HuH-7.5 (cell line): ENCODE data around the gene AFF4.

Source experiments
- DNase-seq: peaks from one replicate; pipeline ENCODE4 v3.0.0; 2011; ENCODE audit warnings: low spot score

Gene AFF4

DNA sequence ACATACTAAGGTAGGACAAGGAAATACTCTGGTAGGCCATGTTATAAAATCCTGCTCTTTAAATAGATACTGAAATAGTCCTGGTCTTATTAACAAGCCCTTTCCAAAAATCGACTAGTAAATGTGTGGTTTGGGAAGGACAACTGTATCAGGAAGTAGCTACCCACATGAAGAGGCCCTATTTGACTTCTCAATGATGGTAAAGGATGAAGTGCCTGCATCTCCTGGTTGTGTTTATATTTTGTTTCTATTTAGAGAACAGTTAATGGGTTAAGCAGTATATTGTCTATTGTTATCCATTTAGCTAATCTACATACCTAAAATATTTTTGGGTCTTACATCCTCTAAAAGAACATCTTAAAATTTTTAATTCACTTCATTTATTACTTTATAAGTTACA lies 109.6 kb downstream of the AFF4 start:
- no peak for DNase-seq

DNA sequence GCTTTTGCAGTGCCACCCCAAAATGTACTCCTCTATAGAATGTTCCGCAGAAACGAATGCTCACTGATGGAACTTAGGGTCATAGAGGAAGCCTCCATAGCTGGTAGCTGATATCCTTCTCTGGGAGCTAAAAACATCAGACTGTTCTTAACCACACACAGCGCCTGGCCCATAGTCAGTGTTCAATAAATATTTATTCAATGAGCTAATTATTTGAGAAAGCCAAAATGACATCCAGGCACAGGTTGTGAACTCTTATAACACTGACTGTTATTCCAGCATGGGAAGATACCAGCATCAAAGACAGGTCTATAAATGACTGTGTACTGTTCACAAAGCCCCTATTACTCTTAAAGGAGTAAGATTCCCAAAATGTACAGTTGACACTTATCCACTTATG lies 110.1 kb downstream of the AFF4 start:
- DNase-seq: no peak

DNA sequence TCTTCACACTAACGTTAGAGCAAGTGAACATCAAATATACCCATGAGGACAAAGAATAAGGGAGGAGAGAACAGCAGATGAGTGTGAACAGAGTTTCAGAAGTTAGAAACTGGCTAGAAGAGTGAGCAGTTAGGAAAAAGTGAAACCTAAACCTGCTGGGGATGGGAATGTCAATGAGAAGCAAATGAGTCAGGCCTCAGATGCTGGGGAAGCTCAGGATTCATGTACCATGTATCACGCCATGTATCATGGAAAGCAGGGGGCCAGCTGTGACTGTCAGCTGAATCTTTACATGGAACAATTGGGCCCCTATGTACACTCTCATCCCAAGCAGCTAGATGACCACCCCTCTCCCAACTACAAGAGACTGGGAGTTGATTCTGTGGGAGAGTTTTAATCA lies 113.4 kb downstream of the AFF4 start:
- no peak for DNase-seq

GRCh38 chr5:132849347-132849746 lies 114.1 kb downstream of the AFF4 start:
- no peak for DNase-seq

DNA sequence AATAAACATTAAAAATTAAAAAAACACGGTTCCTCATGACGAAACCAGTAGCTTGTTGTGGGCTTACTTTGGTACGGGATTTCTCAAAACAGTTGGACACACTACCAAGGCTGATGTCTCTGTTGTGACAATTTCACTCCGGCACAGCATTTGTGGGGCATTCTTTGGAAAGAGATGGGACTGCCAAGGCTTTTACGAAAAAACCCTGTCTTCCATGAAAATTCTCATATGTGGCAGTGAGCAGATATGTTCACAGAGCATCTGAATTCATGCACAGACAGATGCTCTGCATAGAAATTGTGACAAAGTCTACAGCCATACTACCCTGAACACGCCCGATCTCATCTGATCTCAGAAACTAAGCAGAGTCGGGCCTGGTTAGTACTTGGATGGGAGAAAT lies 115.2 kb downstream of the AFF4 start:
- DNase-seq: no peak

GRCh38 chr5:132841305-132841704 lies 122.1 kb downstream of the AFF4 start:
- no peak for DNase-seq

- DNase-seq: no peak
Observed at GRCh38 chr5:132840896-132841295, 122.5 kb downstream of the AFF4 start.

GRCh38 chr5:132840313-132840712 lies 123.1 kb downstream of the AFF4 start:
- DNase-seq: no peak

DNA sequence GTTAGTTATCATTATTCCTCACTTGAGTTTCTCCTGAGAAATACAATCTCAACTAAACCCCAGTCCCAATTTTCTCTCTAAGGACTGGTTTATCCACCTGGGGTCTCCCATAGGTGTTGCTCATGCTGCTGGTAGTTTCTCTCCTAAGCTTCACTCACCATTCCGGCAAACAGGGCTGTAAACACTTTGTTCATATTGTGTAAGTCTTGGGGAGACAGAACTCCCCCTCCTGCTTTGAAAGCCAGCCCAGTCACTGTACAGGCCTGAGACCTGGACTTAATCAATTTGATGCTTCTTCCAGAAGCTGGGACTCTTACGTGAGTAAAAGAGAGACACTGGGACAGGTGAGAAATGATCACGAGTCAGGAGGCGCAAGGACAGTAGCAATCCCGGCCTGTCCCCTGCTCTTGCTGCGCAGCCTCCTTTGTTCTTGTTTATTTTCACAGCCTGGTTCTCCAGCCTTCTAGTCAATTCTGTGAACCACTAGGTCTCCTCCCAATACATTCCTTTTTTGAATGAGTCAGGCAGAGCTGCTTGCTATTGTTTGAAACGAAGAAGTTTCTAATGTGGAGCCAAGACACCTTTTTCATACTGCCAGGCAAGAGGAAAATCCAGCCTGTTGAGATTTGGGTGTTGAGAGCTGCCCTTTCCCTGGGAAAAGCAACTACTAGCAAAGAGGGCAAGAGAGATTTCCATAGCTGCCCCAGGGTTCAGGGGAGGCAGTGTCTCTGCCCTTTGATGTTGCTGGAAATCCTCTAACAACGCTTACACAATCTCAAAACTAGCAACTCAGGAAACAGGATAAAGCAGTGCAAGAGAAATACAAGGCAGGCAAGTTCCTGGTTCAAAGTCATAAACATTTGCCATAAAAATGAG lies 123.8 kb downstream of the AFF4 start:
- DNase-seq: no peak

DNA sequence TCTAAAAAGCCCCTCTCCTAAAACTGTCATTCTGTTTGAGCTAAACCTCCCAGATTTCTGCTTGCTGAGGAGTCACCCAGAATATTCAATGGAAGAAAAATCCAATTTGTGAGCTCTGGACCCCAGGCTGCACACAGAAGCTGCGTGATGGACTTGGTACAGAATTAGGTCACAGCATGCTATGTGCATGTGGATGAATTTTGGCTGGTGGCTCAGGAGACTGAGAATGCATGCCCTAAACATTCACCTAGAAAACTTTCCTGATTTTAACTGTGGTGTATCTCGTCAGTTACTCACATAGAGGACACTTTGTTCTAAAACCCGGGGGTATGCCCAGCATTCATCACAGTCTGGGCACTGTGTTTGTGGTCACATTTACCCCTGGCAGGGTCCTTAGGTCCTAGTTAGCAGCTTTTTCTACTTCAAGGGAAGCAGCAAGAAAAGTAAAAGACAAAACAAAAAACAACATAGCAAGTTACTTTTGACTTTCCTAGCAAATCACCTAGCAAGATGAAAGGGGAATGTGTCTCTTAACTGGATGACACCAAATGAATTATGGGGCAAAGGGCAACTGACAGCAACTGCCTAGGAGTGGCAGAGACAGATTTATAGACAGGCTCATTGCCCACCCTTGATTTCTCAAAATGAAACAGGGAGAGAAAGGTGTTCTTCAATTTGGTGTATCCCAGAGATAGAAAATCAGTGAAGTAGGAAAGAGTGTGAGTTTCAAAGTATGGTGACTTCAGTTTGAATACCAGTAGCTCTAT lies 124.7 kb downstream of the AFF4 start:
- DNase-seq: no peak

GRCh38 chr5:132837868-132838267 lies 125.6 kb downstream of the AFF4 start:
- DNase-seq: no peak

DNA sequence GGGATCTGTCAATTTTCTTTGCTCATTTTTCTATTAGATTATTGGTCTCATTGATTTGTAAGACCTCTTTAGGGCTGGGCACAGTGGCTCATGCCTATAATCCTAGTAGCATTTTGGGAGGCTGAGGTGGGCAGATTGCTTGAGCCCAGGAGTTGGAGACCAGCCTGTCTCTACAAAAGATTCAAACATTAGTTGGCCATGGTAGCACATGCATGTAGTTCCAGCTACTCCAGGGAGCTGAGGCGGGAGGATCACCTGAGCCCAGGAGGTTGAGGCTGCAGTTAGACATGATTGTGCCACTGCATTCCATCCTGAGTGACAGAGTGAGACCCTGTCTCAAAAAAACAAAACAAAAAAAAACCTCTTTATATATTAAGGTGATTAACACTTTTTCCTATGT lies 126.6 kb downstream of the AFF4 start:
- no peak for DNase-seq

- no peak for DNase-seq
Observed at GRCh38 chr5:132834057-132834456, 129.4 kb downstream of the AFF4 start.

DNA sequence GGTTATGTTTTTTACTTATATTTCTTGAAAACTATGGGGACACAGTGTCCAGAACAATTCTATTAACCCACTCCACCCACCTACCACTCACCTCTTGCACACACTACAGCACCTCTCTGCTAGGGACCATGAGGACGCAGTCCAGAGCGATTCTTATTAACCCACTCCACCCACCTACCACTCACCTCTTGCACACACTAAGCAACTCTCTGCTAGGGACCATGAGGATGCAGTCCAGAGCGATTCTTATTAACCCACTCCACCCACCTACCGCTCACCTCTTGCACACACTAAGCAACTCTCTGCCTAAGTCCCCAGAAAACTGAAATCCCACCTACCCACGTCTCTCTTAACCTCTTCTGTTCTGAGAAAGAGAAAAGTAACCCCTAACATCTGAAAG lies 130.8 kb downstream of the AFF4 start:
- DNase-seq: no peak

DNA sequence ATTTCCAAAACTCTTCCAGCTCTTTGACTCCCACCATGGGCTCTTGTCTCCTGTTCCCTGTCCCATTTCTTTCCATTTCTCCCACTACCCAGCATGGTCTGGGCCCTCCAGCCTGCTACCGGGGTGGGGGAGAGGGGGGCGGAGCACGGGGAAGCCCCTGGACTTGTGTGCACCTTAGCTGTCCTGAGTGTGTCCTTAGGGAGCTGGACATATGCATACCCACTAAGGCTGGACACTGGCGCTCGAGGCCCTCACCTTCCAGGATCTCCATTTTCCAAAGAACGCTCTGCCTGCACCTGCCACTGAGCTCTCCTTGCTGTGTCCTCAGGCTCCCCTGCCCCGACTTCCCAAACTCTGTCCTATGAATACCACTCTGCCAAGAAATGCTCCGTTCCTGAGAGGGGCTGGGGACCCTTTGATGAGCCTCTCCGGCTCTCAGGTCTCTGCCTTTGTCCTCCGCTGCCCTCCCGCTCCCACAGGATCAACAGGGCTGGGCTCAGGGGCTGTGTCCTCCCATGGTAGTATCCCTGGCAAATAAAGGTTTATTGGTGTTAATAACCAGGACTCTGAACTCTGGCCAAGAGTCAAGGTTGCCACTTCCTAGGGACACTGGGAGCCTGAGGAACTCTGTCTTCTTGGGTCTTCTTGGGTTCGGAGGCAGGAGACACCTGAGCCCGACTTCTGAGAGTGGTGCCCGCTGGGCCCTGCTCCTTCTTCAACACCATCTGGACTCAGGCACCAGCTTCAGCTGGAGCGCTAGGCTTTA lies 132.2 kb downstream of the AFF4 start:
- DNase-seq: no peak

GRCh38 chr5:132830436-132831094 lies 132.9 kb downstream of the AFF4 start, which contains the start of gene SHROOM1:
Gene SHROOM1, minus strand, starts transcription at chr5:132830647. Its CDS starts 4,507 bp downstream, at chr5:132826140.
- DNase-seq: peak; percentile 84

- peak; percentile 93 for DNase-seq
Observed at GRCh38 chr5:132829742-132830435, 133.5 kb downstream of the AFF4 start.

GRCh38 chr5:132828846-132829494 lies 134.5 kb downstream of the AFF4 start:
- no peak for DNase-seq

GRCh38 chr5:132827943-132828673 lies 135.3 kb downstream of the AFF4 start:
- no peak for DNase-seq
